Measurements from ENCODE around the gene MGAT3. TPM values are rescaled to one million over a fixed set of nuclear protein-coding genes. Genes with fewer than 3 reads are reported as not detected.
A peak's percentile ranks its signal among the peaks of the same experiment; 100 is the strongest.

MGAT3 gene
- total and polyA plus RNA-seq, 2 donors (not counting 1 experiment from before 2014, with no cell fraction given), result 11.1 to 27.8 TPM

- no peaks in the 10 kb centered on the region for H3K9me3 ChIP-seq (ENCODE audit: control extremely low read depth in 1 of 3, control insufficient read depth in 2 of 3, insufficient read depth in 1 of 3, low read length in 2 of 3)
- ChIA-PET POLR2A (interaction anchor here (0.6 to 2.5 kb wide), 3 partner anchors 12 to 16 kb away, joined by 3 to 23 read pairs (median 7); no protein-coding TSS in a partner anchor), CTCF (interaction anchor here (0.9 to 1.2 kb wide), 3 partner anchors 9 to 107 kb away, joined by 3 to 4 read pairs (median 3); no protein-coding TSS in a partner anchor)
- peaks cover 0 to 23% (median 5%) of the 10 kb centered on the region in 4 experiments for H3K27me3 ChIP-seq (replicated peaks in 1 of 4; ENCODE audit: control extremely low read depth in 1 of 4, control insufficient read depth in 3 of 4, insufficient read depth in 4 of 4, low read length in 3 of 4)
- ATAC-seq (ENCODE audit: low read depth) (no peak), DNase-seq (no peak)
- no peaks in the 10 kb centered on the region for H3K36me3 ChIP-seq (replicated peaks in 1 of 2; ENCODE audit: control extremely low read depth in 1 of 2, control insufficient read depth in 1 of 2, extremely low read depth in 1 of 2, insufficient read depth in 2 of 2, low read length in 1 of 2)
- Mint-ChIP-seq H3K4me1 (peaks cover 65% of the 10 kb centered on the region), H3K9me3 (ENCODE audit: insufficient read depth) (no peaks in the 10 kb centered on the region), H3K27me3 (peaks cover 9% of the 10 kb centered on the region), H3K4me3 (peak overlapping the region; percentile 90), H3K27ac (peak overlapping the region; percentile 88)
- H3K4me3 ChIP-seq (ENCODE audit: control extremely low read depth in 1 of 5, extremely low read depth in 1 of 5, insufficient read depth in 1 of 5, low read depth in 2 of 5, low read length in 4 of 5), result peak overlapping the region in 4 of 5 experiments; percentile 38 to 65 (median 56)
- WGBS (ENCODE audit: insufficient coverage), result 69% methylated on average over 6 of the region's 10 CpGs
- H3K27ac ChIP-seq (ENCODE audit: low read length in 2 of 2), result peak overlapping the region in 1 of 2 donors; percentile 2
- no peak for TF ChIP-seq EZH2 (IDR thresholded peaks at IDR 0.05; ENCODE audit: borderline replicate concordance, insufficient read depth, low read depth, low read length, poor library complexity, severe bottlenecking)
- TF ChIP-seq CTCF (IDR thresholded peaks at IDR 0.05), result no peak
- H3K9ac ChIP-seq (ENCODE audit: low read length), result peak overlapping the region; percentile 69
- peak overlapping the region; percentile 93 for H3K4me2 ChIP-seq (replicated peaks; ENCODE audit: low read depth, low read length, poor library complexity, severe bottlenecking)
- no peaks in the 10 kb centered on the region for H4K20me1 ChIP-seq (ENCODE audit: control insufficient read depth, insufficient read depth, low read length, poor library complexity, severe bottlenecking)
- H2AFZ ChIP-seq (ENCODE audit: insufficient read depth, low read depth, low read length, poor library complexity, severe bottlenecking), result peak overlapping the region; percentile 38
- H3K4me1 ChIP-seq (ENCODE audit: control insufficient read depth in 2 of 2, insufficient read depth in 2 of 2, low read length in 2 of 2), result peaks cover 31 to 39% of the 10 kb centered on the region in 2 donors
- intact Hi-C loops (cut with micrococcal nuclease), result no loop called here
- peaks cover 28% of the 10 kb centered on the region for H3K79me2 ChIP-seq (ENCODE audit: control insufficient read depth, insufficient read depth, low read length)
Measured at GRCh38 chr22:39458444-39459083, 1.8 kb downstream of the MGAT3 start.

- H3K4me1 Mint-ChIP-seq, result peaks cover 64% of the 10 kb centered on the region
- TF ChIP-seq EZH2 (IDR thresholded peaks at IDR 0.05; ENCODE audit: borderline replicate concordance, insufficient read depth, low read depth, low read length, poor library complexity, severe bottlenecking) (no peak), CTCF (IDR thresholded peaks at IDR 0.05) (no peak)
- intact Hi-C loops (cut with micrococcal nuclease), result no loop called here
- Histone ChIP-seq H3K9ac (ENCODE audit: low read length) (no peak overlapping the region), H3K4me1 (ENCODE audit: control insufficient read depth in 2 of 2, insufficient read depth in 2 of 2, low read length in 2 of 2) (peaks cover 39 to 50% of the 10 kb centered on the region in 2 donors), H3K27ac (ENCODE audit: low read length in 2 of 2) (no peak overlapping the region), H3K4me2 (replicated peaks; ENCODE audit: low read depth, low read length, poor library complexity, severe bottlenecking) (no peak overlapping the region), H3K9me3 (ENCODE audit: control extremely low read depth in 1 of 3, control insufficient read depth in 2 of 3, insufficient read depth in 1 of 3, low read length in 2 of 3) (no peaks in the 10 kb centered on the region), H3K27me3 (replicated peaks in 1 of 4; ENCODE audit: control extremely low read depth in 1 of 4, control insufficient read depth in 3 of 4, insufficient read depth in 4 of 4, low read length in 3 of 4) (peaks cover 0 to 23% (median 5%) of the 10 kb centered on the region in 4 experiments), H3K4me3 (ENCODE audit: control extremely low read depth in 1 of 5, extremely low read depth in 1 of 5, insufficient read depth in 1 of 5, low read depth in 2 of 5, low read length in 4 of 5) (no peak overlapping the region), H3K79me2 (ENCODE audit: control insufficient read depth, insufficient read depth, low read length) (peaks cover 32% of the 10 kb centered on the region), H2AFZ (ENCODE audit: insufficient read depth, low read depth, low read length, poor library complexity, severe bottlenecking) (no peak overlapping the region), H4K20me1 (ENCODE audit: control insufficient read depth, insufficient read depth, low read length, poor library complexity, severe bottlenecking) (no peaks in the 10 kb centered on the region), H3K36me3 (replicated peaks in 1 of 2; ENCODE audit: control extremely low read depth in 1 of 2, control insufficient read depth in 1 of 2, extremely low read depth in 1 of 2, insufficient read depth in 2 of 2, low read length in 1 of 2) (no peaks in the 10 kb centered on the region)
- peaks cover 9% of the 10 kb centered on the region for H3K27me3 Mint-ChIP-seq
- POLR2A ChIA-PET, result interaction anchor here (2.5 kb wide), 1 partner anchor 13 kb away, joined by 23 read pairs; no protein-coding TSS in a partner anchor
- DNase-seq, result no peak
- H3K4me3 Mint-ChIP-seq, result peak overlapping the region; percentile 70
- peak overlapping the region; percentile 53 for H3K27ac Mint-ChIP-seq
- WGBS (ENCODE audit: insufficient coverage), result 90% methylated on average over 11 of the region's 11 CpGs
- no peak for ATAC-seq (ENCODE audit: low read depth)
- CTCF ChIA-PET, result interaction anchor here (0.6 kb wide), 1 partner anchor 13 kb away, joined by 3 read pairs; no protein-coding TSS in a partner anchor
- no peaks in the 10 kb centered on the region for H3K9me3 Mint-ChIP-seq (ENCODE audit: insufficient read depth)
Measured at GRCh38 chr22:39459681-39460080, 2.9 kb downstream of the MGAT3 start.
